IPS DF 19.7 (cell line): ENCODE data around the gene CHADL.
A peak's percentile ranks its signal among the peaks of the same experiment; 100 is the strongest.
"Not testable (repeated sequence)": the region's sequence is repeated elsewhere in the genome, so short reads cannot be mapped to it uniquely, and the experiment has no call there.

Experiments used
- DNase-seq: peaks from one replicate; pipeline ENCODE4 v3.0.0-alpha.2; 2013; ENCODE audit warnings: low read depth, low spot score

The CHADL gene

DNA sequence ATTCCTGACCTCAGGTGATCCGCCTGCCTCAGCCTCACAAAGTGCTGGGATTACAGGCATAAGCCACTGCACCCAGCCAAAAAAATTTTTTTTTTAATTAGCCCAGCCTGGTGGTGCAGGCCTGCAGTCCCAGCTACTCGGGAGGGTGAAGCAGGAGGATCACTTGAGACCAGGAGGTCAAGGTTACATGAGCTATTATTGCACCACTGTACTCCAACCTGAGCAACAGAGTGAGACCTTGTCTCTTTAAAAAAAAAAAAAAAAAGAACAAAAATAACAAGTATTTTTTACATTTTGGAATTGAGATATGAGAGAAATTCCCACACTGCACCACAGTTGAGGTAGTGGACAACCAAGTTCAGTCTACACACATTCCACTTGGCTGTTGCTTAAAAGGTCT is 49.3 kb downstream of the CHADL start:
- DNase-seq, result no peak

GRCh38 chr22:41184679-41185078 is 56.1 kb downstream of the CHADL start:
- DNase-seq, result peak; percentile 82

- no peak for DNase-seq
Observed at GRCh38 chr22:41181349-41182241, 59.1 kb downstream of the CHADL start.

GRCh38 chr22:41180926-41181325 is 59.8 kb downstream of the CHADL start:
- DNase-seq, result no peak

- not testable (repeated sequence) for DNase-seq
Observed at GRCh38 chr22:41180362-41180761, 60.4 kb downstream of the CHADL start.
